NCI-H510A (cell line): Measurements from ENCODE around the gene NEDD8.
"Not testable (repeated sequence)": the region's sequence is repeated elsewhere in the genome, so short reads cannot be mapped to it uniquely, and the experiment has no call there.

Experiments
- DNase-seq: peaks from one replicate; lab custom pipeline; 2025; lab: John Stamatoyannopoulos, UW

NEDD8 gene

GRCh38 chr14:24222987-24223386, 9.2 kb downstream of the NEDD8 start:
- not testable (repeated sequence) for DNase-seq

DNA sequence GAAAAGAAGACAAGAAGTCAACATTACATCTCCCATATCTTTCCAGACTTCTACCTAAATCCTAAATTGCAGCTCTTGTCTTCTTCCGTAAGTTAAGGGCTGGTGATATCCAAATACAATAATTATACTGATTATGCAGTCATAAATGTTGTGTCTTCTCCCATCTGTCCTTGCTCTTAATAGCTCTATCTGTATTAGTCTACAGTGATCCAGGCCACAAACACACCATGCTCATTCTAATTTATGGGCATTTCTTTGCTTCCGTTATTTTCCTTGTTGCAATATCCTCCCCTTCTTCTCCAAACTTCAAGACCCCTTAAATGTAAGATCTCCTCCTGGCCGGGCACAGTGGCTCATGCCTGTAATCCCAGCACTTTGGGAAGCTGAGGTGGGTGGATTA, 12.6 kb downstream of the NEDD8 start:
- no peak for DNase-seq

DNA sequence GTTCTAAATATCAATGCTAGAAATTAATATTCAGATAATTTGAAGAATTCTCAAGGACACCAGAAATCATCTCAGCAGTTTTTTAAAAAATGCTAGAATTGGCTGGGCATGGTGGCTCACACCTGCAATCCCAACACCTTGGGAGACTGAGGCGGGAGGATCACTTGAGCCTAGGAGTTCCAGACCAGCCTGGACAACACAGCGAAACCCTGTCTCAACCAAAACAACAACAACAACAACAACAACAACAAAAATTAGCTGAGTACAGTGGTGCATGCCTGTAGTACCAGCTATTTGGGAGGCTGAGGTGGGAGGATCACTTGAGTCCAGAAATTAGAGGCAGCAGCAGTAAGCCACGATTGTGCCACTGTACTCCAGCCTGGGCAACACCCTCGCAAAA, 13.1 kb downstream of the NEDD8 start:
- no peak for DNase-seq

DNA sequence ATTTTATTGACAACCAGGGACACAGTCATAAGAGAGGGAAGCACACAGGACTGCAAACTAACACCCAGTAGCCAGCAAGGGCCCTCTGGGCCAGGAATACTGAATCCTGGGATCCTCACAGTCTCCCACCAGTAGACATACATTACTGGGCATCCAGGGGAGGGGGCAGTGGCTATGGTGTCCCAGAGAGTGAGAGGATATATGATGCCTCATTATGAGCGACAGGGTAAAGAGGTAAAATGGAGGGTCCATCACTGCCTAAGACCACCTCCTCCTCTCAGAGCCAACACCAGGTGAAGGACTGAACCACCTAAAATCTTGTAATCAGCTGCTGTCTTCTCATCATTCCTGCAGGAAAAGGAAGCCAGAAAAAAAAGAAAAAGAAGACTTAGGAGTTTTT, 15.3 kb downstream of the NEDD8 start:
- not testable (repeated sequence) for DNase-seq

DNA sequence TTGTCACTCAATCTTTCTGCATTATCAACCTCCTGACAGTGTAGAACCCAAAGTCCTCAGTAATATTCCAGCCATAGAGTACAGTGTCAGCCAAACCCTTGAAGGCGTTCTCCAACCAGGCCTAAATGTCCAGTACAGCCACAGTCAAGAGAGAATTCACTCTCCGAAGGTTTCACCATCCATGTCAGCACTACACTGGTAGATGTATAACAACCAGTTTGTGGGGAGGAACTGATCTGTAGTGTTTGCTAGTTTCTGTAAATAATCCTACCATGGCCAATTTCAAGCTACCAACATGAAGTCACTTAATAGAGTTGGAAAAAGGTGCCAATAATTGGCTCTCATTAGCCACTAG, 15.8 kb downstream of the NEDD8 start:
- DNase-seq: no peak

- DNase-seq: peak; percentile 74
These were observed 16.4 kb downstream of the NEDD8 start, which contains the start of gene MDP1 for GRCh38 chr14:24215495-24216344. Gene MDP1, minus strand, starts transcription at chr14:24216066. Its CDS starts 111 bp downstream, at chr14:24215955.

DNA sequence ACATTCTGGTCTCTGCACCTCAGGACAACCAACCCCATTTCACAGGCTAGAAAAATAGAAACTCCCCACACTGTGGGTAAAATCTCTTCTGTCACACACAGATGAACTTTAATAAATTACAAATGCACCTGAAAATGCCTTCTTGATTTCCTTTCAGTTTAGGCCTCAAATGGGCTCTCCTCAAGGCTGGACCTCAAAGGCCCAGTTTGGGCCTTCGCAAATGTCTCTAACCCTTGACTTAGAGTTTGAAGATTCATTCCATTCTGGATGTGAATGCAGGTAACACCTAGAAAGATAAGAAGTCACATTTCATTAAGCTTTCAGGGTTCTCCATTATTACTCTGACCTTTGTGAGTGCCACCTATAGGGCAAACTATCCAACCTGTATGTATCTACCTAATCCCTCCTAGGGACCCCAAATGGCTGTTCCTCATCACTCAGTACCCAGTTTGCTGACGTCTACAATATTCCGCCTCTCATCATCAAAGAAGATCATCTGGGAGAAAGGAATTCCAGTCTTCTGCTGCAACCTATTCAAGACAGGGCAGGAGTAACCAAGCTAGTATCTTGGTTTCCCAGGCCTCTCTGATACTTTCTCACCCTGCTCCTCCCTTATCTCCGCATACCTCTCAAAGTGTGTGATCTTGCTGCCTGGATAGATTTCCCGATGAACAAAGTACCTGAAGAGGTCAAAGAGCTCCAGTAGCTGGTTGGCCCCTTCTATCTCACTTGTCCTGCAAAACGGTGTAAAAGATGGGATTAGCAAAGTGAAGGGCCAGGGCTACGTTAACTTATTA, 18.1 kb downstream of the NEDD8 start:
- DNase-seq: no peak

DNA sequence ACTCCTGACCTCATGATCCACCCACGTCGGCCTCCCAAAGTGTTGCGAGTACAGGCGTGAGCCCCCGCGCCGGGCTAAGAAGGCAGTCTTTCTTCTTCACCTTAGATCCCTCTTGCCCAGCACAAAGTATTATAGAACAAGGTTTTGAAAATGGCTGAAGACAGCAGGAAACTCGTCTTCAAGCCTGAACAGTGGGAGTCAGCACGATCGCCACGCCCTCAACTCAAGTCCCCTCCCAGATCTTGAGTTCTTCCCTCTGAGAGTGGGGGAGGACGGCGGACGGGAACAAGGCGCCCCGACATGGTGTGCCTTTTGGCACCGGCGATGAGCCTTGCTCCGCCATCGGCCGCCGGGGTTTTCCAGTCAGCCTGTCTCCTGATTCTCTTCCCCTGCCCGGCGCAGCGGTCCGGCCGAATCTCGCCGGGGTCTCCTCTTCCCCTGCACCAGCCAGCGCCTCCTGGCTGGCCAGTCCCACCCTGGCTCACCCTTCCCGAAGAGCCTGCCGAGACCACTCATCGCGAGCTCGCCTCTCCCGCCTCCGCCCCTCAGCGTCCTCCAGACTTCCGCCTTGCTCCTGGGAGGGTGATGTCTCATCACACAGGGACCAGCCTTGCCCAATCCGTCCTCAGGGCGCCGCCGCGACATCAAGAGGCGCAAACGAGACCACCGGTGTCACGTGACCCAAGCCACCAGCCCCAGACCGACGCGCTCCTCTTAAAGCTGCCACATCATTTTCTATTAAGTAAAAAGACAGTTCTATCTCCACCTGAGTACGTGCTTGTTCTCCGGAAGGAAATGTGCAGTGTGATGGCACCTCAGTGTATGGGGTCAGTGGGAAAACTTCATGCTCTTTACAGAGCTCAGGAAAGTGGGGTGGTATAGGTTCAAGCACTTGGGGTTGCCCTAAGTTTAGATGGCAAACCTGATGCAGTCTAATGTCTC, 19.0 kb downstream of the NEDD8 start, which contains the start of gene CHMP4A:
Gene CHMP4A (minus strand): TSS at position 565 of the 942 bp plus-strand sequence. CDS start 49 bp downstream, at position 516.
- DNase-seq: peak; percentile 97

GRCh38 chr14:24211311-24211710, 20.9 kb downstream of the NEDD8 start:
- no peak for DNase-seq

- DNase-seq: no peak
These were observed 24.5 kb downstream of the NEDD8 start for GRCh38 chr14:24207625-24208024.

DNA sequence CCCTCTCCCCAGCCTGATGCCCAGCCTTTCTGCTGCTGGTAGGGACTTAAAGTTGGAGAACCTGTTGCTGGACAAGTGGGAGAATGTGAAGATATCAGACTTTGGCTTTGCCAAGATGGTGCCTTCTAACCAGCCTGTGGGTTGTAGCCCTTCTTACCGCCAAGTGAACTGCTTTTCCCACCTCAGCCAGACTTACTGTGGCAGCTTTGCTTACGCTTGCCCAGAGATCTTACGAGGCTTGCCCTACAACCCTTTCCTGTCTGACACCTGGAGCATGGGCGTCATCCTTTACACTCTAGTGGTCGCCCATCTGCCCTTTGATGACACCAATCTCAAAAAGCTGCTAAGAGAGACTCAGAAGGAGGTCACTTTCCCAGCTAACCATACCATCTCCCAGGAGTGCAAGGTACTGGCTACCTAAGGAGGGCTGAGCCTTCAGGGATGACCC, 25.0 kb downstream of the NEDD8 start:
- no peak for DNase-seq

GRCh38 chr14:24206260-24207103, 25.7 kb downstream of the NEDD8 start:
- DNase-seq: no peak

DNA sequence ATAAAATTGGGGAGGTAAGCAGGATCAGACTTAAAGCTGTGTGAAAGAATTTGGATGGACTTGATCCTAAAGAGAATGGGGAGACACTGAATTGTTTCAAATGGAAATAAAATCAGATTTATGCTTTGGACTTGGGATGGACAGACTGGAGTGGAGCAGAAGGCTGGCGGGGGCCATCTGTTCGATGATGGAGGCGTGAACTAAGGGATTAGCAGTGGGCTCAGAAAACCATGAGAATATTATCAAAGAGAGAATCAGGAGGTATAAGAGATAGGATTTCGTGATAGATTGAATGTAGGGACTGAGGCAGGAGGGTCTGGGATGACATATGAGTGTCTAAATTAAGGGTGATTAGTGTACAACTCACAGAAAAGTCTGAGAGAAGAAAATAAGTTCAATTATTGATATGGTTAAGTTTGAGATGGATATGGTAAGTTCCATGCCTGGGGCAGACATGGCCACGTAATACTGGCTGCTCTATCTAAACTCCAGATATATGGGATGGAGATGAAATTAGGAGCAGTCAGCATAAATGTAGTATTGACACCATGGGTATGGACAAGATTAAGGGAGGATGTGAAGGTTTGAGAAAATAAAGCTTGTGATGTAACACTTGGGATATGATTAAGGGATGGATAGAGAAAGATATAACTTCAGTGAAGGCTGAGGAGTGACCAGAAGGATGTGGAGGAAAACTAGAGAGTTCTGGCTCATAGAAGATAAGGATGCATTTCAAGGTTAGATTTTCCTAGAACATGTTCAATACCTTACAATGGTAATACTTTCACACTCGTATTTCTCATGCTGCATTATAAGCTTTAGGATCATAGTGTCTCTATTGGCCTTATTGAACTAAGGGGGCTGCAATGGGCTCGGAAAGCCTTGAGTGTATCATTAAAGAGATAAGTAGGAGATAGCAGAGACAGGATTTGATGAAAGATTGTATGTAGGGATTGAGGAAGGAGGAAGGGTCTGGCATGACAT, 27.7 kb downstream of the NEDD8 start:
- DNase-seq: no peak

- not testable (repeated sequence) for DNase-seq
These were observed 28.8 kb downstream of the NEDD8 start for GRCh38 chr14:24203249-24203886.

GRCh38 chr14:24202538-24202937, 29.6 kb downstream of the NEDD8 start:
- not testable (repeated sequence) for DNase-seq

DNA sequence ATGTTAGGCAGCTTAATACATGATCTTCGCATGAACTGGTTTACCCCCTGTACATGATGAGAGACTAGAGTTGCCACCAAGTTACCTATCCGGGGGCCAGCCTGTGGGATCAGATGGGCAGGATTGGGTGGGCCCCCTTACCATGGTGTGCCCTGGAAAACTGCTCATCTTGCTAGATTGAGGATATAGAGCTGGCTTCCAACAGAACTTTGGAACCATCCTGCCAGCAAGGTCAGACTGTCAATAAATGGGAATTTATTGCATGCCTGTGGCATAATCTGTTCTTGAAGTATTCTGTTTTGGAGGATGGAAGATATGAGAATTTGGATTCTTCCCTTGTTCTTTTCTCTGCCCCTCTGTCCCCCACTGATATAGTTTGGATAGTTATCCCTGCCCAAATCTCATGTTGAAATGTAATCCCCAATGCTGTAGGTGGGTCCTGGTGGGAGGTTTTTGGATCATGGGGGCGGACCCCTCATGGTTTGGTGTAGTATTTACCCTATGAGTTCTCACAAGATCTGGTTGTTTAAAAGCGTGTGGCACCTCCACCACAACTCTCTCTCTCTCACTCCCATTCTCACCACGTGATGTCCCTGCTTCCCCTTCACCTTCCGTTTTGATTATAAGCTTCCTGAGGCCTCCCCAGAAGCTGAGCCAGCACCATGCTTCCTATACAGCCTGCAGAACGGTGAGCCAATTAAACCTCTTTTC, 33.2 kb downstream of the NEDD8 start:
- no peak for DNase-seq

- no peak for DNase-seq
These were observed 35.1 kb downstream of the NEDD8 start for GRCh38 chr14:24197056-24197450.
